ENCODE results near the gene FOXC1. TPM values are rescaled to one million over a fixed set of nuclear protein-coding genes. Genes with fewer than 3 reads are reported as not detected.

FOXC1 gene
- total RNA-seq, 1 experiment from 2014 or later: not detected

- peak overlapping the region; percentile 44 for H3K4me2 ChIP-seq (ENCODE audit: insufficient read depth, insufficient read length, low read length)
- no peak overlapping the region; a peak in 1 of 7 replicates for H3K27ac Mint-ChIP-seq
- H2BK120ac ChIP-seq (ENCODE audit: low read depth, low read length, poor library complexity, severe bottlenecking): no peak overlapping the region
- no peaks in the 10 kb centered on the region for H4K20me1 ChIP-seq (ENCODE audit: control insufficient read depth, insufficient read depth, insufficient read length)
- no peak overlapping the region for H4K91ac ChIP-seq (ENCODE audit: insufficient read length, low read depth, low read length)
- no peak overlapping the region for H2BK20ac ChIP-seq (ENCODE audit: low read depth, low read length, poor library complexity, severe bottlenecking)
- no peak overlapping the region for H3K4ac ChIP-seq (ENCODE audit: low read depth, low read length)
- H4K8ac ChIP-seq (replicated peaks; ENCODE audit: insufficient read length, low read depth, low read length): no peak overlapping the region
- no peak overlapping the region for H3K23ac ChIP-seq (ENCODE audit: insufficient read length, low read depth, low read length)
- no peak overlapping the region for H3K56ac ChIP-seq (ENCODE audit: insufficient read length, low read depth, low read length)
- H3K9me3 ChIP-seq (ENCODE audit: control insufficient read depth, low read depth, low read length): no peaks in the 10 kb centered on the region
- peaks cover 27% of the 10 kb centered on the region for H3K23me2 ChIP-seq (ENCODE audit: insufficient read length, low read depth, low read length, poor library complexity, severe bottlenecking)
- no peak overlapping the region for H2BK12ac ChIP-seq (ENCODE audit: insufficient read length, low read depth, low read length)
- H3K36me3 Mint-ChIP-seq (ENCODE audit: insufficient read depth in 1 of 3, low read depth in 3 of 3): no peaks in the 10 kb centered on the region
- no peaks in the 10 kb centered on the region for H3K79me1 ChIP-seq (ENCODE audit: insufficient read depth, low read depth, low read length, poor library complexity, severe bottlenecking)
- no peak overlapping the region for H4K5ac ChIP-seq (ENCODE audit: insufficient read length, low read depth, low read length)
- peaks cover 36 to 42% of the 10 kb centered on the region in 2 experiments for H3K4me1 Mint-ChIP-seq
- no peak overlapping the region for H3T11ph ChIP-seq (ENCODE audit: low read length)
- peaks cover 83% of the 10 kb centered on the region for H3K27me3 Mint-ChIP-seq (ENCODE audit: low read depth)
- no peak overlapping the region for H2BK15ac ChIP-seq (ENCODE audit: low read depth, low read length)
- H3K18ac ChIP-seq (ENCODE audit: insufficient read length, low read depth, low read length): no peak overlapping the region
- no peaks in the 10 kb centered on the region; the same call in 1 of the 2 replicates for H3K4me1 ChIP-seq (ENCODE audit: insufficient read depth, low read length)
- peak overlapping the region; percentile 36 to 73; a peak in 4 of 5 replicates for H3K4me3 Mint-ChIP-seq
- TF ChIP-seq CTCF (conservative IDR thresholded peaks at IDR 0.05): no peak
- no peak overlapping the region for H2BK5ac ChIP-seq (ENCODE audit: insufficient read length, low read length)
- no peak for DNase-seq
- WGBS (ENCODE audit: extremely low coverage, insufficient read length, low lambda C conversion rate): no CpG with 5 or more reads among the region's 26 CpGs
- no peaks in the 10 kb centered on the region; a peak in 2 of 5 replicates for H3K9me3 Mint-ChIP-seq
- H3K9ac ChIP-seq (ENCODE audit: extremely low read depth, insufficient read length, low read length): no peak overlapping the region
- no peak overlapping the region for H2AFZ ChIP-seq (ENCODE audit: low read length)
- no peak overlapping the region for H3K27ac ChIP-seq (ENCODE audit: insufficient read length, low read depth, low read length)
- no peak overlapping the region for H2AK5ac ChIP-seq (ENCODE audit: insufficient read length, low read length)
- no peaks in the 10 kb centered on the region for H3K79me2 ChIP-seq (ENCODE audit: insufficient read depth, low read length)
- H3K14ac ChIP-seq (ENCODE audit: insufficient read depth, low read length): no peak overlapping the region
- H3K27me3 ChIP-seq (ENCODE audit: insufficient read depth, low read length): peaks cover 64% of the 10 kb centered on the region
These were observed 3.6 kb upstream of the FOXC1 start for GRCh38 chr6:1605893-1606779.

Data from H9 (cell line).